Astrocyte of the hippocampus (primary cell): ENCODE measurements around the gene RPUSD1.
A peak's percentile ranks its signal among the peaks of the same experiment; 100 is the strongest.

Experiments
- DNase-seq: peaks from one replicate; pipeline ENCODE4 v3.0.0; 2011; ENCODE audit warnings: low read depth, low spot score

RPUSD1 gene

GRCh38 chr16:818592-818991, 30.4 kb upstream of the RPUSD1 start:
- no peak for DNase-seq

- no peak for DNase-seq
Observed at GRCh38 chr16:818132-818531, 30.0 kb upstream of the RPUSD1 start.

- DNase-seq, result no peak
Observed at GRCh38 chr16:817001-817906, 29.1 kb upstream of the RPUSD1 start.

- DNase-seq, result no peak
Observed at GRCh38 chr16:815861-816260, 27.7 kb upstream of the RPUSD1 start.

- DNase-seq, result peak; percentile 76
Observed at GRCh38 chr16:814974-815373, 26.8 kb upstream of the RPUSD1 start.

GRCh38 chr16:813916-814412, 25.8 kb upstream of the RPUSD1 start:
- DNase-seq, result no peak

- DNase-seq, result peak; percentile 67
Observed at GRCh38 chr16:813204-813915, 25.2 kb upstream of the RPUSD1 start.

GRCh38 chr16:808085-808386, 19.9 kb upstream of the RPUSD1 start:
- no peak for DNase-seq

GRCh38 chr16:807347-808084, 19.3 kb upstream of the RPUSD1 start:
- DNase-seq, result peak; percentile 98

GRCh38 chr16:805474-805873, 17.3 kb upstream of the RPUSD1 start:
- DNase-seq, result no peak

GRCh38 chr16:804193-805048, 16.2 kb upstream of the RPUSD1 start:
- DNase-seq, result no peak

- DNase-seq, result no peak
Observed at GRCh38 chr16:803754-804080, 15.5 kb upstream of the RPUSD1 start.

GRCh38 chr16:802914-803753, 15.0 kb upstream of the RPUSD1 start:
- DNase-seq, result no peak

GRCh38 chr16:802461-802860, 14.3 kb upstream of the RPUSD1 start:
- no peak for DNase-seq

GRCh38 chr16:801584-802363, 13.6 kb upstream of the RPUSD1 start:
- no peak for DNase-seq

GRCh38 chr16:800834-801511, 12.8 kb upstream of the RPUSD1 start:
- DNase-seq, result no peak

- peak; percentile 31 for DNase-seq
Observed at GRCh38 chr16:799948-800833, 12.0 kb upstream of the RPUSD1 start, which contains the start of gene GNG13. TSS of gene GNG13 (minus strand) at chr16:800734. CDS start at chr16:799077, 1,657 bp downstream.
